Ascending aorta (tissue), 2 donors: ENCODE measurements around the gene ZFP36L2. TPM values are rescaled to one million over a fixed set of nuclear protein-coding genes. Genes with fewer than 3 reads are reported as not detected.
"Not testable (repeated sequence)": the region's sequence is repeated elsewhere in the genome, so short reads cannot be mapped to it uniquely, and the experiment has no call there.

Source experiments
- DNase-seq, 2 donors: peaks; one replicate each; pipeline ENCODE4 v3.0.0-alpha.2; 2019; ENCODE audit warnings: low spot score in 2 of 2
- H3K27ac ChIP-seq, 2 donors: fragments of 200-600 bp; sonication (generic); one replicate each; pipeline ENCODE4 v1.5.1; 2016 to 2017; ENCODE audit warnings: mild to moderate bottlenecking in 1 of 2
- H3K27me3 ChIP-seq: fragments of 200-600 bp; sonication (generic); one replicate; pipeline ENCODE4 v1.5.1; 2017
- H3K36me3 ChIP-seq, 2 donors: fragments of 200-600 bp; sonication (generic); one replicate each; pipeline ENCODE4 v1.5.1; 2016
- H3K4me1 ChIP-seq, 2 donors: fragments of 200-600 bp; sonication (generic); one replicate each; pipeline ENCODE4 v1.5.1; 2016 to 2017; ENCODE audit warnings: mild to moderate bottlenecking in 1 of 2
- H3K4me3 ChIP-seq, 2 donors: fragments of 200-600 bp; sonication (generic); one replicate each; pipeline ENCODE4 v1.5.1; 2016 to 2017; ENCODE audit warnings: mild to moderate bottlenecking in 1 of 2
- H3K9me3 ChIP-seq, 2 donors: fragments of 200-600 bp; sonication (generic); one replicate each; pipeline ENCODE4 v1.5.1; 2016
- CTCF ChIP-seq, 3 experiments: fragments of 200-600 bp in 2 of 3; fragments of 450-650 bp in 1 of 3; sonication (generic) in 2 of 3; IDR thresholded peaks; one replicate each; pipeline ENCODE4 v1.5.1; 2016 to 2019; ENCODE audit warnings: antibody characterized with exemption in 3 of 3, mild to moderate bottlenecking in 1 of 3, moderate library complexity in 1 of 3
- intact Hi-C: fragments of 100-400 bp; cut with DNase I; formaldehyde crosslinking; loops from one replicate; pipeline ENCODE4 v1.15.1; 2023
- total RNA-seq: library from RNA; depleted of rRNA; stranded (reverse); fragments of >200 nt; gene quantifications from one replicate; pipeline ENCODE4 v1.1.0, GENCODE V29; 2016

Gene ZFP36L2
- total RNA-seq, 1 donor from 2014 or later, result 148 TPM

- TF ChIP-seq CTCF (IDR thresholded peaks at IDR 0.05), result no peak
- Histone ChIP-seq H3K4me1 (no peaks in the 10 kb centered on the region), H3K27me3 (no peaks in the 10 kb centered on the region), H3K4me3 (no peak overlapping the region), H3K9me3 (no peaks in the 10 kb centered on the region), H3K27ac (no peak overlapping the region), H3K36me3 (no peaks in the 10 kb centered on the region)
- no peak for DNase-seq
- intact Hi-C loops, result no loop called here
These were observed 33.4 kb downstream of the ZFP36L2 start for GRCh38 chr2:43192744-43193651.

- Histone ChIP-seq H3K4me1 (no peaks in the 10 kb centered on the region), H3K4me3 (no peak overlapping the region), H3K9me3 (no peaks in the 10 kb centered on the region), H3K36me3 (no peaks in the 10 kb centered on the region), H3K27me3 (no peaks in the 10 kb centered on the region), H3K27ac (no peak overlapping the region)
- no peak for TF ChIP-seq CTCF (IDR thresholded peaks at IDR 0.05)
- intact Hi-C loops, result no loop called here
- no peak for DNase-seq
These were observed 34.4 kb downstream of the ZFP36L2 start for GRCh38 chr2:43191947-43192516.

- Histone ChIP-seq H3K4me1 (no peaks in the 10 kb centered on the region), H3K4me3 (no peak overlapping the region), H3K9me3 (no peaks in the 10 kb centered on the region), H3K27me3 (no peaks in the 10 kb centered on the region), H3K27ac (no peak overlapping the region), H3K36me3 (no peaks in the 10 kb centered on the region)
- DNase-seq, result no peak
- intact Hi-C loops, result no loop called here
- TF ChIP-seq CTCF (IDR thresholded peaks at IDR 0.05), result no peak
These were observed 35.9 kb downstream of the ZFP36L2 start for GRCh38 chr2:43190311-43191052.

GRCh38 chr2:43189861-43190260 is 36.5 kb downstream of the ZFP36L2 start:
- H3K36me3 ChIP-seq, H3K9me3 ChIP-seq, H3K27ac ChIP-seq, H3K4me1 ChIP-seq, intact Hi-C loops, H3K4me3 ChIP-seq, H3K27me3 ChIP-seq, DNase-seq: not testable (repeated sequence)

- Histone ChIP-seq H3K27ac (no peak overlapping the region), H3K27me3 (no peaks in the 10 kb centered on the region), H3K4me1 (no peaks in the 10 kb centered on the region), H3K9me3 (no peaks in the 10 kb centered on the region), H3K36me3 (no peaks in the 10 kb centered on the region), H3K4me3 (no peak overlapping the region)
- no peak for DNase-seq
- intact Hi-C loops, result no loop called here
- no peak for TF ChIP-seq CTCF (IDR thresholded peaks at IDR 0.05)
These were observed 37.6 kb downstream of the ZFP36L2 start for GRCh38 chr2:43188561-43189386.
